ENCODE measurements around the gene PCBP4.
"Not testable (repeated sequence)": the region's sequence is repeated elsewhere in the genome, so short reads cannot be mapped to it uniquely, and the experiment has no call there.

Gene PCBP4

GRCh38 chr3:51992017-51992682, 24.9 kb upstream of the PCBP4 start:
- TF ChIP-seq, protein P1, sequence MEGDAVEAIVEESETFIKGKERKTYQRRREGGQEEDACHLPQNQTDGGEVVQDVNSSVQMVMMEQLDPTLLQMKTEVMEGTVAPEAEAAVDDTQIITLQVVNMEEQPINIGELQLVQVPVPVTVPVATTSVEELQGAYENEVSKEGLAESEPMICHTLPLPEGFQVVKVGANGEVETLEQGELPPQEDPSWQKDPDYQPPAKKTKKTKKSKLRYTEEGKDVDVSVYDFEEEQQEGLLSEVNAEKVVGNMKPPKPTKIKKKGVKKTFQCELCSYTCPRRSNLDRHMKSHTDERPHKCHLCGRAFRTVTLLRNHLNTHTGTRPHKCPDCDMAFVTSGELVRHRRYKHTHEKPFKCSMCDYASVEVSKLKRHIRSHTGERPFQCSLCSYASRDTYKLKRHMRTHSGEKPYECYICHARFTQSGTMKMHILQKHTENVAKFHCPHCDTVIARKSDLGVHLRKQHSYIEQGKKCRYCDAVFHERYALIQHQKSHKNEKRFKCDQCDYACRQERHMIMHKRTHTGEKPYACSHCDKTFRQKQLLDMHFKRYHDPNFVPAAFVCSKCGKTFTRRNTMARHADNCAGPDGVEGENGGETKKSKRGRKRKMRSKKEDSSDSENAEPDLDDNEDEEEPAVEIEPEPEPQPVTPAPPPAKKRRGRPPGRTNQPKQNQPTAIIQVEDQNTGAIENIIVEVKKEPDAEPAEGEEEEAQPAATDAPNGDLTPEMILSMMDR (IDR thresholded peaks at IDR 0.05; ENCODE audit: low read depth, low read length): no peak

GRCh38 chr3:51990501-51990971, 23.3 kb upstream of the PCBP4 start:
- H3K4me3 ChIP-seq (ENCODE audit: low read depth, low read length): not testable (repeated sequence)

More at GRCh38 chr3:51992017-51992682, 24.9 kb upstream of the PCBP4 start:
- H3K4me3 ChIP-seq (ENCODE audit: low read depth, low read length): no peak overlapping the region

DNA sequence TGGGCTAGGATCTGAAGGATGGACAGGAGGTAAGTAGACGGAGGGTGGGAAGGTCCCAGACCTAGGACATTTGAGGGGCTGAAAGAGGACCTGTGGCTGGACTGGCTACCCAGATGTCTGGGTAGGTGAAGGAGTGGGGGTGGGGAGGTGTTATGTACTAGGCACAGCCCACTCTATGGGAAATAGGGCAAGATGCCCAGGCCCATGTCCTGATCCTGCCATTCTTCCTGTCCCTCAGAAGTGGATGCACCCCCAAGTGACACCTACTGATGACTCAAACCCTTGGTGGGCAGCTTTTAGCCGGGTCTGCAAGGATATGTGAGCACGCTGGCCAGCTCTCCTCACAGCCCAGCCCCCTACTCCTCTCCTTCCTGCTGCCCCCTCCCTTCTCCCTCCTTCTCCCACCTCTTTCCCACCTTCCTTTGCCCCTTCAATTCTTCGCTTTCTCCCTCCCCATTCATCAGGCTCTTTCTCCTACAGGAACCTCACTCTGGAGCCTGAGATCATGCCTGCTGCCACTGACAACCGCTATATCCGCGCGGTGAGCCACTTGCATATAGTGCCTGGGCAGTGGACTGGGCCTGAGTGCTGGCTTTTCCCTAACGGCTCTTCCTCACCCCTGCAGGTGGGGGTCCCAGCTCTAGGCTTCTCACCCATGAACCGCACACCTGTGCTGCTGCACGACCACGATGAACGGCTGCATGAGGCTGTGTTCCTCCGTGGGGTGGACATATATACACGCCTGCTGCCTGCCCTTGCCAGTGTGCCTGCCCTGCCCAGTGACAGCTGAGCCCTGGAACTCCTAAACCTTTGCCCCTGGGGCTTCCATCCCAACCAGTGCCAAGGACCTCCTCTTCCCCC, 21.3 kb upstream of the PCBP4 start:
- H3K4me3 ChIP-seq (ENCODE audit: low read depth, low read length): no peak overlapping the region

DNA sequence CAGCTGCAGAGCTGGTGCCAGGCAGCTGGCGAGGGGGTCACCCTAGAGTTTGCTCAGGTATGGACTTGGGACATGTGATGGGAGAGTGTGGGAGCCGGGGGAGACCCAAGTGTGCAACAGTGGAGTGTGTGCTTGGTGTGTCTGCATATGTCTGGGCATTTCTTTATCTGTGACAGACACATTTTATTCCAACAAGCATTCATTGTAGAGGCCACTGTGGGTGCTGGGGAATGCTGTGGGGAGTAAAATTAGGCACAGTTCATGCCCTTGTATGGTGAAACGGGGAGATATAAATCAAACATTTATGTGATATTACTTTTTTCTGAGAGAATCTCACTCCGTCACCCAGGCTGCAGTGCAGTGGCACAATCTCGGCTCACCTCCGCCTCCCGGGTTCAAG, 20.3 kb upstream of the PCBP4 start:
- TF ChIP-seq, protein P1 (IDR thresholded peaks at IDR 0.05; ENCODE audit: low read depth, low read length): no peak
- H3K4me3 ChIP-seq (ENCODE audit: low read depth, low read length): no peak overlapping the region

More for the DNA sequence above, 21.3 kb upstream of the PCBP4 start:
- TF ChIP-seq, protein P1 (IDR thresholded peaks at IDR 0.05; ENCODE audit: low read depth, low read length): no peak

DNA sequence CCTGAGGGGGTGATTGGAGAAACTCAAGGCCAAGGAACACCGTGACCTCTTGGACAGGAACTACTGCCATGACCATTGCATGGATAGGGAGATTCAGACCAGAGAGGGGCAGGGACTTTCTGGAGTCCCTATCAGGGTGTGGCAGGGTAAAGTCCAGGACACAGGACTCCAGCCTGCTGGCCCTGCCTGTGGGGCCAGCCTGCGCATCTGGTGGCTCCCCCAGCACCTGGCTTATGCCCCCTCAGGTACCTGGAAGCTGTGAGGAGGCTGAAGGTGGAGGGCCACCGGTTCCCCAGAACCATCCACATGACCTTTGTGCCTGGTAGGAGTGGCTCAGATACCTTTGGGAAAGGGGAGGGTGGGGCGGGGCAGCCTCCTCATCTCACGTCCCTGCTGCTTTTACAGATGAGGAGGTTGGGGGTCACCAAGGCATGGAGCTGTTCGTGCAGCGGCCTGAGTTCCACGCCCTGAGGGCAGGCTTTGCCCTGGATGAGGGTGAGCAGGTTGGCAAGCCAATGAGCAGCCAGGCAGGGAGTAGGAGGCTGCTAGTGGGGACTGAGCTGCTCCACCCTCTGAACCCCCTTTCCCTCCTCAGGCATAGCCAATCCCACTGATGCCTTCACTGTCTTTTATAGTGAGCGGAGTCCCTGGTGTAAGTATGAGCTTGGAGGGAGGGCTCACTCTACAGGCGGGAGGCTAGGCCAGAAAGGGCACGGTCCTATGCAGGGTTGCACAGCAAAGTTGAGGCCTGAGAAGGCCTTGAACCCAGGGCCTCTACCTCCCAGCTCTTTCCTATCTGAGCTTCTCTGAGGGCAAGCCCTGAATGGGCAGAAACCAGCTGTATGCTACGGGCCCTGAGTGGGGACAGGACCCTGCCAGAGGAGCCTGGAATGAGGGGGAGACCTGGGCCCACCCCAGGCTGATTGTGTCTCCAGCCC, 19.0 kb upstream of the PCBP4 start:
- TF ChIP-seq, protein P1 (IDR thresholded peaks at IDR 0.05; ENCODE audit: low read depth, low read length): no peak
- H3K4me3 ChIP-seq (ENCODE audit: low read depth, low read length): no peak overlapping the region

DNA sequence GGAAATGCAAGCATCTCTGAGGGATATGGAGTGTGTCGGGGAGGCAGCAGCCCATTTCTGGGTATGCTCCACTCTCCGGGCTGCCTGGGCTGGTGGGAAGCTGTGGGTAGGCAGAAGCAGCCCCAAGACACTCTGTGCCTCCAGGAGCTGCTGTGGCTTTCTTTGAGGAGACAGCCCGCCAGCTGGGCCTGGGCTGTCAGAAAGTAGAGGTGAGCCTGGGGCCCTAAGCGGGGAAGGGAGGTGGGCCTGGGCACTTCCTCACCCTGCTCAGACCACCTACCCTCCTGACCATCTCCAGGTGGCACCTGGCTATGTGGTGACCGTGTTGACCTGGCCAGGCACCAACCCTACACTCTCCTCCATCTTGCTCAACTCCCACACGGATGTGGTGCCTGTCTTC, 17.8 kb upstream of the PCBP4 start:
- no peak overlapping the region for H3K4me3 ChIP-seq (ENCODE audit: low read depth, low read length)
- TF ChIP-seq, protein P1 (IDR thresholded peaks at IDR 0.05; ENCODE audit: low read depth, low read length): no peak

DNA sequence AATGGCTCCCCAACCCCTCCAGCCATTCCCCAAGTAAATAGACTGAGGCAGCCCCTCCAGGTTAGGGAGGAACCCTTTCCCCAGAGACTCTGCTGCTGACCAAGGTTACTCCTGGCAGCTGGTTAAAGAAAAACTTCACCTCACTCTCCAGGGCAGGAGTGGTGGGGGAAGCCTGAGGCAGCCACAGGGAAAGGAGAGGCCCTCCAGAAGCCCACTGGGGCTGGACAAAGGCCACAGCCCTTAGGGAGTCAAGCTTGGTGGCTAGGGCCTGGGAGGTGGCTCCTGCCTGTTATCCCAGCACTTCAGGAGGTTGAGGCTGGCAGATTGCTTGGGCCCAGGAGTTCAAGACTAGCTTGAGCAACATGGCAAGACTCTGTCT, 17.0 kb upstream of the PCBP4 start:
- no peak overlapping the region for H3K4me3 ChIP-seq (ENCODE audit: low read depth, low read length)
- TF ChIP-seq, protein P1 (IDR thresholded peaks at IDR 0.05; ENCODE audit: low read depth, low read length): no peak
